Activated effector memory CD4-positive, alpha-beta T cell treated with Interleukin-2 at 50 U/mL for 16 hours (primary cell): Measurements from ENCODE around the gene FBXL17.

Source experiments
- DNase-seq: peaks from one replicate; pipeline ENCODE4 v3.0.0-alpha.2; 2020

The FBXL17 gene

DNA sequence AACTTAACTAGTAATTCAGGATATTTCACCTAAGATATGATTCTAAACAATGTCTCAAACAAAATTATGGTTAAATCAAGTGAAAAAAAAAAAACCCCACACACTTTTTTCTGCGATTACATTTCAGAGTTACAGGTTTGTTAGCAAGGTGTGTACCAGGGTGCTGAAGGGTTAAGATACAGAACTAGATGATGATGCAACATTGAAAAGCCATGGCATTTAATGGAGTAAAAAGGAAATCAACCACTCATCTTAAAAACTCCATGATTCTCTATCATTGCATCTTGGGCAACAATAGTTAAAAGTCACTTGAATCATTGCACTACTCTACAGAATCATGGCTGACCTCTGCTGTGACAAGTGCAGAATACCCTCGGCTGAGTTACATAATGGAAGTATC, 440.9 kb downstream of the FBXL17 start:
- DNase-seq = no peak

DNA sequence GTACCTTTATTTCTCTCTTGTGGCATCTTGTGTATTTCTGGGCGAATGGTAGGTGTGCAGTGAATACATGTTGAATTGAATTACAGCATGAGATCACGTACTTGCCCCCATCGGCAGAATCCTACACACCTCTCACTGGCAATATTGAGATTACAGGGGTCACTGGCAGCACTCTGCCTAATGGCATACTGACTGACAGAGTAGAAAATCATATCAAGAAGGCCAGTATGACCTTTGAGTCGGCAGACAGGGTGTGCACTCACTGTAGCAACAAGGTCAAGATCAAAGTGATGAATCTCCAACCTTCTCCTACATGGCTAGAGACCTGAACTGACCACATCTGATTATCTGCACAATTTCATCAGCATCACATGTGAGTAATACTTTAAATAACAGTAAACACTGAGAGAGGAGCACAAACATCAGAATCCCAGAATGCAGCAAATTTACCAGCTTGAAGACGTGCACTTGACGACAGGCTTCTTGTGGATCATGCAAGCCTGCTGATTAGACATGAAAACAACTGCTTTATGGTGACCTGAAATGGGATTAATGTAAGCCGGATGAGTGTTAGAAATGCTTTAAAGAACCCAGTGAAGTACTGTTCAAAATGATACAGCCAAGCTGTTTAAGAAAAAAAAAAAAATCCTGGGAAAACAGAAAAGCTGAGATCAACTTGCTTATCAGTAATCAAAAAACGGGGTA, 444.1 kb downstream of the FBXL17 start:
- DNase-seq = no peak

DNA sequence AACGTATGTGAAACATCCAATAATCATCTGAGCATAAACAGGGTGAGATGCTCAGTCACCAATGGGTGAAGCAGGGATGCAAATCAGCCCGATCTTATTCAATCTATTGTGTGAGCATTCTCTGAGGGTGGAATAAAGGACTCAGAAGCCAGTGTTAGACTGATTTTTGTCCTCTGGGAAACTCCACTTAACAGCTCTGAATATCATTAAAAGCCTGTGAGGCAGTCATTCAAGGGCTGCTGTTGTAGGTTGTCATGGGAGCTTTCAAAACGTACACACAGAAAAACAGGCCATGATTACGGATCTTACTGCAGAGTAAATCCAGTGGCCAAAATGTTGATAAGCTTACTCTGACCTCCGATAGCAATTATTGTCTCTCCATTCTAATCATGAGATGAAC, 444.7 kb downstream of the FBXL17 start:
- no peak for DNase-seq

DNA sequence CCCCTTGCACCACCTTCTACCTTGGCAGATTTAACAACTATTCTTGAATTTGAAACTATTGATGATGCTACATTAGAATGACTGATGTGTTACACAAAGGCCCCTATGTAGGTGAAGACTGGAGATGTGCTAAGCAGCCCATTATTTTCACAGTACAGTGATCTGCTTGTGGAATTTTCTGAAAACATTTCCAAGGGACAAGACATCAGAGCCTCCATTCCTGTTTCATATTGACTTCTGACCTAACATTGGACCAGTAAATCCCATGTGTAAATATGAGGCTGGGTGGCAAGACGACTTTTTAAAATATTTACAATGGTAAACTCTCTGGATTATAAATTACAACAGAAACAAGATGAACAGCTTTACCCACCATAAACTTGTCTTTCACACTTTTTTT, 445.4 kb downstream of the FBXL17 start:
- no peak for DNase-seq

DNA sequence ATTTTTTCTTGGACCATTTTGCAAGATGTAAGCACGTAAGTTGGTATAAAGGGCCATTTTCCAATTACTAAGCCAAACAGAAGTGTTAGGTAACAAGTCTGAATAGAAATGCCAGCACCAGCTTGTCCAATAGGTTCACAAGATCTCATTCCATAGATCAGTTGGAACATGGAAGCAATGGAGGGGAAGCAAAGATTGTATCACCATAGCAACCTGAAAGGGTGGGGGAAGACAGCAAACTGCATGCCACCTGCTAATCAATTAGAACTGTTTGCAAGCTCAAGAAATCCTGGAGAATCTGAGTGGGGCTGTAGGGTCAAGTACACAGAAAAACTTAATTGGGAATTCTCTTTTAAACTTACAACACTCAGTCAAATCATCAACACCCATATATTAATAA, 446.3 kb downstream of the FBXL17 start:
- no peak for DNase-seq

DNA sequence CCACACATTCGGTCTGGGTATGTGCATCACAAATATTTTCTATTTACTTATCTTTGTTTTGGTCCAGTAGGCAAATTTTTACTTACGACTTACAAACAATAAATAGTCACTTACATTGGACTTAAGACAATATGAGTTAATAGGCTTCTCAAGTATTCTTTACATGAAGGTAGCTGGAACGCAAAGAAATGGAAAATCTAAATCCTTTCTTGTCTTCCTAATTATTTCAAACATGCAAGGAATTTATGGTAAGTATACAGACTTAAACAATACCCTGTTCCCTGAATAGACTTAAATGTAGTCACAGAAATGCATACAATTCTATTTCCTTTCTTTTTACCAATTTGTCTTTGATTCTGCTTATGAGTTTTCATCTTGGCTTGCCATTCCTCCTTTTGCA, 448.6 kb downstream of the FBXL17 start:
- no peak for DNase-seq

DNA sequence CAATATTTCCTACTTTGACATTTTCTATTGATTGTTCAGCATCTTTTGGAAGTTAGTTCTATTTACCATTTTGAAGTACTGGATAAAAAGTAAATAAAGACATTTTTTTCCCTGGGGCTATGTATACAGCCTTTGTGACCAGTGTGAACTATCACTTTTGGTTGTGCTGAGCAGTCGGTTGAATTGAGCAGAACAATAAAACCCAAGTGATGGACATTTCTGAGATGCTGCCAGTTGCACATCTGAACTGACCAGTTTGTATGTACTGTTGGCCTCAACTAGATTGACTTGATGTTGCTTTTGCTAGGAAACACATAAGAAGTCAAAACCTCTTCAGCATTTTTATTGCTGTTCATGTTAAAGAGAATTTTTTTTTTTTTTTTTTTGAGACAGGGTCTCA, 451.0 kb downstream of the FBXL17 start:
- DNase-seq = no peak

DNA sequence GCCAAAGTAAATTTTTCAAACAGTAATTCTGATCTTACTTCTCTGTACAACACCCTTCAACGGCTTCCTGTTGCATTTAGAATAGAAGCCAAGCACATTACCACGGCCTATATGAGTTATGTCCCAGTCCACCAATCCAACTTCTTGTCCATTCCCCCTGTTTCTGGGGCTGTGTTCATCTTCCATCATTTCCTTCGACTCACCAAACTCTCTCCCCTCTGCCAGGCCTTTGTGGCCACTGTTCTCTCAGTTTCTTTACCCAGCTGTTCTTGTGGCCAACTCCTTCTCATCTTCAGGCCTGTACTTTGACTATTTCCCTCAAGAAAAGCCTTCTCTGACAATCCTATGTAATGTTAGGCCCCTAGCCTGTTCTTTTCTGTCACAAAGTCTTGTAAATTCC, 451.8 kb downstream of the FBXL17 start:
- DNase-seq = no peak

DNA sequence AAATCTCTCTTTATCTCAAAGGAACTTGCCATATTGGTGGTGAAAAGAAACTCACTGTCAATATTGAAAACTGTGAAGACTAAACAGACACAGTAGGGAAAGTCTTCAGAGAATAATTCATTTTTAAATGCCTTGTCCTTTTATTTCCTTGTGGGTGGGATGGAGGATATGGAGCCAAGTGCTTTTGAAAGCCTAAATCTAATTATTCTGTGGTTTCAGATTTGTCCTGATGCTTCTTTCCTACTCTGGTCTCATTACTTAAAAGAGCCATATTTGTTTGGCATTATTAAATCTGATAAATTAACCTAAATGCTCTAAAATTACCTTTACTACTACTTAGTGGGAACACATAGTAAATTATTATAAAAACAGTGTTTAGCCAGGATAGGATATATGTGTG, 452.8 kb downstream of the FBXL17 start:
- no peak for DNase-seq

DNA sequence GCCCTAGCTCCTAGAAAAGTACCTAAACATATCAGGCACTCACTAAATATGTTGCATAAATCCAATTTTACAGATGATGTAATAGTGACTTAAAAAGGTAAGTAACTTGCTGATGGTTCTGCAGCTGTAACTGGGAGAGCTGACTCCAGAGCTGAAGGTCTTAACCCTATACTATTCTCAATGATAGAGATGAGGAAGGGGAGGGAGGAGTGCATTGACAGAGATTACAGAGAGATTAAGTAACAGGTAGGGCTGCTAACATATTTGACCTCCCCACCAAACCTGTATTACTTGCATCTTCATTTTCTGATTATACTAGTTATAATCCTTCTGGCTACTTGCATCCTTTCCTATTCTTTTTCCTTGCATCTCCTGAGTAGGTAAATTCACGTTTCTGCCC, 455.8 kb downstream of the FBXL17 start:
- DNase-seq = no peak

DNA sequence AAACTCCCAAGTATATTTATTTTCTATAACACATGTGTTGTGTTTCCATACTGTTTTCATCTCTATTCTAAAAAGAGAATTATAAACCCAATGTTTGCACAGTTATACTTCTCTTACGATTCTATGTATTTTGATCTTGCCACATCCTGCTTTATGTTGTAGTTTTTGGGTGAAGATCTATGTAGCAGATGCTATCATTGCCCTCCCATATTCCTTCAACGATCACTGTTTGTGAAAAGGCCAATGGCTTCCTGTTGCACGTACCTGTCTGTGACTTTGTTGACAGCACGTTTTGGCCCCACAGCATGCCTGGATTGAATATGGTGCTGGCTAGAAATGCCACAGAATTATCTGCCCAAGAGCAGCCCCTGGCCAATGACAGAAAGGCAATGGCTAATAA, 456.7 kb downstream of the FBXL17 start:
- DNase-seq = no peak

DNA sequence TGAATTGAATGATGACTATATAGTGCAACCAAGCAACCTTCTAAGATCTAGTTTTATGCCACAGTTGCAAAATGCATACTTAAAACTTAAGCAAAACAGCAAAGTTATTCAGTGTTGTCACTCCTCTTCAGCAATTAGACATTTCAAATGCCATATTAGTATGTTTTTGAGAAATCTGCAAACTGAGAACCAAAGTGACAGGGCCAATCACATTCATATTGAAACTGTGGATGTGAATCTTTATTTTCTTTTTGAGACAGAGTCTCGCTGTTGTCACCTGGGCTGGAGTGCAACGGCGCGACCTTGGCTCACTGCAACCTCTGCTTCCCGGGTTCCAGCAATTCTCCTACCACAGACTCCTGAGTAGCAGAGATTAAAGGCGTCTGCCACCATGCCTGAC, 461.9 kb downstream of the FBXL17 start:
- no peak for DNase-seq

DNA sequence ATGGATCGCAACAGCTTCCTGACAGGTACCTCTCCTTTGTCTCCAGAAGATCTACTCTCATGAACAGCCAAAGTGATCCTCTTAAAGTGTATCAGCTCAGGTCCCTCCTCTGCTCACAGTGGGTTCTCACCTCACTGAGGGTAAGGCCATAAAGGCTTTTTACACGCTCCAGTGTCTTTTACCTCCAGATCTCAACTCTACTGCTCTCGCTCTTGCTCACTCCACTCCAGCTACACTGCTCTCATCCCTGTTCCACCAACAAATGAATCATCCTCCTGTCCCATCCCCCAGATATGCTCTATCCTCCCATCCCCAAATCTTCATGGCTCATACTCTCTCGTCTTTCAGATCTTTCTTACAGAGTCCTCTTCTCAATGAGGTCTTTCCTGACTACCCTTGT, 462.5 kb downstream of the FBXL17 start:
- no peak for DNase-seq

DNA sequence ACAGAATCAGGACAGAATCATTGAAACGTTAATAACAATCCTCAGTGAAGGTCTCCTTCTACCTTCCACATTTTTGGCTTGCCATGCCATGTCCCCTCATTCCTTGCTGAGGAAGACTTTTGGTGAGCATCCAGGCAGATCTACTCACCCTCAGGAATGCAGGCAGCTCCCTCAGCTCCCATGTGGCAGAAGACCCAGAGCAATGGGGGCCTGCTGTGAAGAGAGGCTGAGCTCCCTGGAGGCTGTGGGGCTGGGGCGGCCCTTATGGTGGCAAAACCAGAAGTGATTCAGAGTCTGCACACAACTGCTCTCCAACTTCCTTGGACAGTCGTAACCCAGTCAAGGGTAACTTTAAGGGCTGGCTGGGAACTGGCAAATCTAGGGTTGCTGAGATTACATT, 463.9 kb downstream of the FBXL17 start:
- no peak for DNase-seq

DNA sequence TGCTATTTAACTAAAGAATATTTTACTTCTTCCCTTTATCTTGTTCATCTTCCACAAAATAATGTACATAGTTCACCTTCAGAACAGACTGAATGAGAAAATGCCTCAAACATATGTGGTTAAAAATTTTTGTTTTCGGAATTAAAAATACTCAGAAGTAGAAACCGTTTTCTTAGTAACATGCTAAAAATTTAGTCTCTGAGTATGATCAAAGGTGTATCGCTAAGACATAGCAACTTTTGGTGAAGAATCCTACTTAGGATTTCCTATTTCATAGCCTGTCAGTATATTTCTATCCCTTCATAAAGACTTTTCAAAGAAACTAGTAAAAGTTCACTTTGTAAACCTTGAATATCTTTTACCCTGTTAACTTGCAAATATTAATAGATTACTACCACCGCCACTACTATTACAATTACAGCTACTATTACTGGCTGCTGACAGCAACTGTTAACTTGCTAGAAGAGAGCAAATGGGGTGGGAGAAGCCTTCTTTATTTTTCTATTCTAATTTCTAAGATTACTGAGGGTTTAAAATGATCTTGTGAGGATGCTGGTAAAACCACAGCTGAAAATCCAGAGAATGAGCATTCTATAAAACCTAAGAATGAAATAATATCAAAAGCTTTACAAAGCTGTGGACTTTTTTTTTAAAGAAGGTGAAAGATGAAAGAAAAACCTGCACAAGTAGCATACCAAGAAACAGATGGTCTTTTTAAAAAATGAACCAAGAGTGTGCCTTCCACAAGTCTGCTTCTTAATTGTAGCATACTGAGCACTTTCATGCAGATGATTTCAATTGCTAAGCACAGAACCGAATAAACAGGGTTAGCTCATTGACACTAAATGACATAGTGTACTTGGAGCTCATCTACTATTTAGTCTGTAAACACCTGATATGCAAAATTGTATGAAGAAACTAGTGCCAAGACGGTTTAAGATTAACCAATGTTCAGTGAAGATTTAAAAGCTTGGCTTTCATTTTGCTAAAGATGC, 464.9 kb downstream of the FBXL17 start:
- DNase-seq = no peak

DNA sequence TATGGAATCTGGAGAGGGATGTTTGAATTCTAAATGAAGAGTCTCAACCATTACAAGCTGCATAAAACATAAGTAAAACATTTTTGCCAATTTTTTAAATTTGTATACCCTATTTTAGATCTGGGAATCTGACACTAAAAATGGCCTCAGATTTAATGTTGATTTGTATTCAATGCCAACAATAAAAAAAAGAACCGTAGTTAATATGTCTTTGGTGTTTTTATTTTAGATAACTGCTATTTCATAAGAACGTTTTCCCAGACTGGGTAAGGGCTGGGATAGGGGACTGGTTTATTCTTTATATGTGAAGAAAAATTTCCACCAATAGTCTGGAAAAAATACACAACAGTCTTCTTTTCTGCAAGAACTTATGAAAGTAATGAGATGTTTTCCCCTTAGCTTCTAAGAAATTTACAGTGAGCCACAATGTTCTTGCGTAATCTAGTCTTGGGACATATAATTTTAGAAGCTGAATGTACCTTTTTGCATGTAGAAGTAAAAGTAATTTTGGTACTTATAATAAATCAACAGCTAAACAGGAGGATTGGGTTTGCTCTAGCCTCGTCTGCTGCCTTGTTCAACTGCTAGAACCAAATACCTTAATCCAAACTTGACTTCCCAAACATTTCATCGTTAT, 466.6 kb downstream of the FBXL17 start:
- no peak for DNase-seq

DNA sequence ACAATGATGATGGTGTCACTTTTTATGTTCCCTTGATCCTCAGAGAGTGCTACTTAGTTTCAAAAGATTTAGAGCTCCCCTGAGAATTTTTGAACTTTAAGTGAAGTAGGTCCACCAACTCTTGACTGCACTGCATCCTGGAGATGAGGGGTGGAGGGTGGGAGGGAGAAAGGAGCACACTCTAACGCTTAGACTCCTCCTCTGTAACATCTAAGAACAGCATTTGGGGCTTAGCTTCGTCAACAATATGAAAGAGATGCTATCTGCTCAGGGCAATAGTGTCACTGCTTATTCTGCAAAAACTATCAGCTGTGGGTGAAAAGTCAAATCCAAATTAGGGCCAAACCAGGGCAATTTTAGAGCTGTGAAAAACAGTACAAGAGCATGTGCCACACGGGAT, 468.4 kb downstream of the FBXL17 start:
- DNase-seq = no peak

DNA sequence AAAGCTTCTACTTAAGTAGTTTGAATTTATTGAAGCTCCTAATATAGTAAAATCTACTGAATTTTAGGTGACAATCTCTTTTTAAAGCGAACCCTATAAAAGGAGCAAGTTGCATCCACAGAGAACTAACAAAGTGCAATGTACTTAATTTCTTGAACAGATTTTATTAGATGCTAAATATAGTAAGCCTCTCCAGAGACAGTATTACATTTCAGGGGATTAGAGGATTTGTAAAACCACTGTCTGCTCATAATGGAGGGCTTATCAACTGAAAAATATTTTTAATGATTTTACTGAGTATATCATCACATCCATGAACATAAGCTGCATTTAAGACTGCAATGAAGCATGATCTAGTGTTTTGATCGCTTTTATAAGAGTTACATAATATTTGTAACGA, 481.2 kb downstream of the FBXL17 start:
- no peak for DNase-seq

DNA sequence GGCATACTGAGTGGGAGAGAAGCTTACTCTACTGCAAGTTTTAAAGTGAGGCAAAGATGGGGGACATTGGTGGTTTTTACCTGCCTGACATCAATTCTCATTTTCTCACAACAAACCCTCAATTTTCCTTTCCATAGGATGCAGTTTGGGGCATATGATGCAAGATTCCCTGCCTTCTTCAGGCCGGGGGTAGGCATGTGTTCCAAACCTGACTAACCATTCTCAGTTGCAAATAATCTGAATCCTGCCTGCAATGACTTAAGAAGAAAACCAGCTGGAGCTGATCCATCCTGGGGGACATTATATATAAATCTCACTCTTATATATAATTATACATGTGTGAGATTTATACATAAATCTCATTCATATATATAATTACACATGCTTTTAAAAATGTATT, 487.5 kb downstream of the FBXL17 start:
- DNase-seq = no peak

DNA sequence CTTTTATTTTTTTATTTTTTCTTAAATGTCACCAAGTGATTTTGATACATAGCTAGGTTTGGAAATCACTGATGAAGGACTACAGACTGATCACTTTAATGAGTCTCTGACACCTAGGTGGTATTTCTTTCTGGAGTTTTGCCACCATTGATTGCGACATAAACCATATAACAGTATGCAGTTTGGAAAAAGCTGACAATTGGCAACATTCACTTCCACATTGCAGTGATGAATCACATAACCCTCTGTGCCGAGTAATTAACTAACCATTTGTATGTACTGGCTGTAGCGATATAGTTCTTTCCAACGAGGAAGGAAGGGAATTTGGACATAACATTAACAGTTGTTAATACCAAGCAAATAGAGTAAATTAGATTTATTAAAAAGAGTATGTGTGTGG, 488.3 kb downstream of the FBXL17 start:
- DNase-seq = no peak

DNA sequence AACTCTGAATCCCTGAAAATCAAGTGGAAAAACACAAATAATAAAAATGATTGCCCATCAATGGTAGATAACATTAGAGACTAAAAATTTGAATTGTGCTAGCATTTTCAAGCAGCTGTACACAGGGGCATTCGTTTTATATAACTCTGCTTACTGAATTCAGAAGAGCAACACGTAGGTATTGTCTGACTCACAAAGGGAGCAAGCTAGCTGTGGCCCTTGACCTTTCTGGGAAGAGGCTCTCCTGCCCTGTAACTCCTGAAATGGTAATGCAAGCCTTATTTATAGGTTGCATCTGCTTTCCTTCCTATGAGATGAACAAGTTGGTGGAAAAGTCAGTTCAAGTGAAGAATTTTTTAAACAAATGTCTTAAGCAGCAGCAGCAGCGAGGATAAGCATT, 492.5 kb downstream of the FBXL17 start:
- DNase-seq = no peak

DNA sequence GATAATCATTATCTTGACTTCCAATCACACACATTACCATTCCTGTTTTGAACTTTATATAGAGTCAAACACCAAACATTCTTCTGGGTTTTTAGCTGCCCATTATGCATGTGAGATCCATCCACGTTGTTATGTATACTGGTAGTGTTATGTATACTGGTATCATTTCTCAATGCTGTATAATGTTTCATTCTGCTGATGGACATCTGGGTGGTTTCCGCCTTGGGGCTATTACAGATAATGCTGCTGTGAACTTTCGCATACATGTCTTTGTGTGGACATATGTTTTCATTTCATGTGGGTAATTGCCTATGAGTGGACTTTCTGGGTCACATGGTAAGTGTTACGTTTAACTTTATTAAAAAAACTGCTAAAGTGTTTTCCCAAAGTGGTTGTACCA, 493.4 kb downstream of the FBXL17 start:
- DNase-seq = no peak

DNA sequence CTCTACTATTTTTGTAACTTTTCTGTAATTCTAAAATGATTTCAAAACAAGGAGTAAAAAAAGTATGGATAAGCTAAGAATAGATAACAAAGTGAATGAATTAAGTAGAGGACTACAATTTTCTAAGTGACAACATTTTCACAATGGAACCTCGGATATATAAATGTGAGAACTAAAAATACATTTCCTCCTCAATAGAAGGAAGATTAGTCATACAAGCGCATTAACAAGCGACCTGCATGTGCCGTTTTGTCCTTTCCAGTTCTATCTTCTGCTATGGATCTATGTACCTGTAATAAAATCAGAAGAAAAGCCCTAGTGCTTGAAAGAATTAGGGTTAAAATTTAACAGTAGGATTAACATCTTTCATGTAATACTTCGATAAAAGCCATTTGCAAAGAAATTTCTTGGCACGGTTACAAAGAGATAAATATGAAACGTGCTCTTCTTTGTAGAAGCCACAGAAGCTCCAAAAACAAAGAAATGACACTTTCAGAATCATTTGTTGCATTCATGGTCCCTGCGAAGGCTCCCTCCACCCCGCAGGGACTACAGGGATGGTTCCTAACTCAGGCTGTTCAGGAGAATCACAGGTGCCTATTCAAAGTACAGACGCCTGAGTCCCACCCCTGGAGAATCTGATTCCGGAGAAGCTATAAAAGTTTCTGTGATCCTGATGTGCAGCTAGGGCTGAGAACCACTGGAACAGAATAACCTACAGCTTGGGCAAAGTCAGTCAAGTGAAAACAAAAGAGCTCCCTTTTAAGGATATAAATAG, 494.5 kb downstream of the FBXL17 start:
- no peak for DNase-seq
